ENCODE data around the gene SOX6.

DNA sequence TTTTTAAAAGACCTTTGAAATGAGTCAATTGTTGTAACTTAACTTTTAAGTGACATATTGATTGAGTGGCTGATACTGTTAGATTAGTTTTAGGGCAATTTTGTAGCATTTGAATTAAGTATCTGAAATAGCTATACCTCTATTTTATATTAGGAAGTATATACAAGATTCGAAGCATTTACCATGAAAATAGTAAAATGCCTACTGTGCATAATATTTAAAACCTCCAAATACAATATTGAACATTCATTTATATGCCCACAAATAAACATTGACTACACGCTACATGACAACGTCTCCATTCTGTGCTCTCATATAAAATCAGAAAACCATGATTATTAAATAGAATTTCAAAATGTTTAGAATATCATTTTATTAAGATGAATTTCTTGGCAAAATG, 14.5 kb downstream of the SOX6 start:
- TF ChIP-seq, protein P1, sequence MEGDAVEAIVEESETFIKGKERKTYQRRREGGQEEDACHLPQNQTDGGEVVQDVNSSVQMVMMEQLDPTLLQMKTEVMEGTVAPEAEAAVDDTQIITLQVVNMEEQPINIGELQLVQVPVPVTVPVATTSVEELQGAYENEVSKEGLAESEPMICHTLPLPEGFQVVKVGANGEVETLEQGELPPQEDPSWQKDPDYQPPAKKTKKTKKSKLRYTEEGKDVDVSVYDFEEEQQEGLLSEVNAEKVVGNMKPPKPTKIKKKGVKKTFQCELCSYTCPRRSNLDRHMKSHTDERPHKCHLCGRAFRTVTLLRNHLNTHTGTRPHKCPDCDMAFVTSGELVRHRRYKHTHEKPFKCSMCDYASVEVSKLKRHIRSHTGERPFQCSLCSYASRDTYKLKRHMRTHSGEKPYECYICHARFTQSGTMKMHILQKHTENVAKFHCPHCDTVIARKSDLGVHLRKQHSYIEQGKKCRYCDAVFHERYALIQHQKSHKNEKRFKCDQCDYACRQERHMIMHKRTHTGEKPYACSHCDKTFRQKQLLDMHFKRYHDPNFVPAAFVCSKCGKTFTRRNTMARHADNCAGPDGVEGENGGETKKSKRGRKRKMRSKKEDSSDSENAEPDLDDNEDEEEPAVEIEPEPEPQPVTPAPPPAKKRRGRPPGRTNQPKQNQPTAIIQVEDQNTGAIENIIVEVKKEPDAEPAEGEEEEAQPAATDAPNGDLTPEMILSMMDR (IDR thresholded peaks at IDR 0.05; ENCODE audit: low read depth, low read length) = no peak
- TF ChIP-seq EZH2phosphoT487 (IDR thresholded peaks at IDR 0.05; ENCODE audit: low read depth) = no peak
